ENCODE results near the gene C11orf58. TPM values are rescaled to one million over a fixed set of nuclear protein-coding genes. Genes with fewer than 3 reads are reported as not detected.

The C11orf58 gene
- total RNA-seq: 256 and 405 TPM in 2 replicates

DNA sequence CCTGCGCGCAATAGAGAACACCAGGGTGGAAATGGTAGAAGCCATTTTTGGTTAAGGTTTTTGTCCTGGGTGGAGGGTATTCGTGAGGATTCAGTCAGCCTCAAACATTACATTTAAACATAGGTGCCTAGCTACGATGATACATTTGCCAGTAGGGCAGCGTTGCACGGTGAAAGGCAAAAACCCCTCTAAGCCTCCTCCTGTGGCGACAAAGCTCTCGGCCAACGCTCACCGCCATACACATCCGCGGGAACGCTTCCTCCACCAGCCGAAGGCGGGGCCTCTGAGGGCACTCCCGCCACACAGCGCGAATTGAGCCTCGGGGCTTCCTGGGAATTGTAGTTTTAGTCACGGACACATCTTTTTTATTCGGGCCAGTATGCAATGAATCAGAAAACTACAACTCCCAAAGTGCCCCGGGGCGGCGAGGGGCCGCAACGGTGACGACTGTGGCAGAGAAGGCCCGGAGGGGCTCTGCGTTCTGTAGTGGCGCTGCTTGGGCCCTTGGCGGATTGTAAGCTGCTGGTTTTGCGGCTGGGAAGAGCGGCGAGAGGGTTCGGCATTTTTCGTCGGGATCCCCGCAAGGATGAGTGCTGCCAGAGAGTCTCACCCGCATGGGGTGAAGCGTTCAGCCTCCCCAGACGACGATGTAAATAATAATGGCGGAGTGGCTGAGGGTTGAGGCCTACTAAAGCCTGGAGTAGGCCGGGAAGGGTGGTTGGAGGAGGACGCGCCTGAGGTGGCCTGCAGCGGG is at the start of gene C11orf58:
TSS of gene C11orf58 (plus strand) at position 455 of the 754 bp plus-strand sequence. CDS start at position 587, 132 bp downstream.
- DNase-seq (ENCODE audit: low read depth): peak; percentile 94
- Histone ChIP-seq H3K36me3 (ENCODE audit: control insufficient read depth, insufficient read depth, low read length) (peaks cover 1% of the 10 kb centered on the region), H3K27me3 (ENCODE audit: control insufficient read depth, insufficient read depth, low read length) (no peaks in the 10 kb centered on the region), H3K4me3 (ENCODE audit: low read depth, low read length) (peak within 1 kb of the TSS; percentile 57)
- TF ChIP-seq, protein P1, sequence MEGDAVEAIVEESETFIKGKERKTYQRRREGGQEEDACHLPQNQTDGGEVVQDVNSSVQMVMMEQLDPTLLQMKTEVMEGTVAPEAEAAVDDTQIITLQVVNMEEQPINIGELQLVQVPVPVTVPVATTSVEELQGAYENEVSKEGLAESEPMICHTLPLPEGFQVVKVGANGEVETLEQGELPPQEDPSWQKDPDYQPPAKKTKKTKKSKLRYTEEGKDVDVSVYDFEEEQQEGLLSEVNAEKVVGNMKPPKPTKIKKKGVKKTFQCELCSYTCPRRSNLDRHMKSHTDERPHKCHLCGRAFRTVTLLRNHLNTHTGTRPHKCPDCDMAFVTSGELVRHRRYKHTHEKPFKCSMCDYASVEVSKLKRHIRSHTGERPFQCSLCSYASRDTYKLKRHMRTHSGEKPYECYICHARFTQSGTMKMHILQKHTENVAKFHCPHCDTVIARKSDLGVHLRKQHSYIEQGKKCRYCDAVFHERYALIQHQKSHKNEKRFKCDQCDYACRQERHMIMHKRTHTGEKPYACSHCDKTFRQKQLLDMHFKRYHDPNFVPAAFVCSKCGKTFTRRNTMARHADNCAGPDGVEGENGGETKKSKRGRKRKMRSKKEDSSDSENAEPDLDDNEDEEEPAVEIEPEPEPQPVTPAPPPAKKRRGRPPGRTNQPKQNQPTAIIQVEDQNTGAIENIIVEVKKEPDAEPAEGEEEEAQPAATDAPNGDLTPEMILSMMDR (IDR thresholded peaks at IDR 0.05; ENCODE audit: insufficient read depth, low read length, severe bottlenecking): no peak
- no peak for FAIRE-seq

DNA sequence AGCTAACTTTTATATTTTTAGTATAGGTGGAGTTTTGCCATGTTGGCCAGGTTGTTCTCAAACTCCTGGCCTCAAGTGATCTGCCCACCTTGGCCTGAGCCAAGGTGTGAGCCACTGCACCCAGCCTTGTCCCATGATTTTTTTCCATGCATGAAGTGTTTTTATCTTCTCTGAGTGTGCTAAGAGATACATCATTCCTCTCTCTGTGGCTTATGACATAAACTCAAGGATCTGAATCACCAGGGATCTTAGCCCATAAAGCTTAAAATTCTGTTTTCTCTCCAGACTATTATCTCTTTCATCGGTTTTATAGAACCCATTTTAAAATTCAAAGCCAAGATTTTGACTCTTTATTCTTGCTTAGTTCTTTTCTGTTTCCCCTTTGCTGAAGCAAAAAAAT is 48.4 kb upstream of the C11orf58 start:
- DNase-seq (ENCODE audit: low read depth): no peak
- Histone ChIP-seq H3K4me3 (ENCODE audit: low read depth, low read length) (no peak overlapping the region), H3K27me3 (ENCODE audit: control insufficient read depth, insufficient read depth, low read length) (no peaks in the 10 kb centered on the region), H3K36me3 (ENCODE audit: control insufficient read depth, insufficient read depth, low read length) (no peaks in the 10 kb centered on the region)
- no peak for FAIRE-seq
- TF ChIP-seq, protein P1 (IDR thresholded peaks at IDR 0.05; ENCODE audit: insufficient read depth, low read length, severe bottlenecking): no peak

DNA sequence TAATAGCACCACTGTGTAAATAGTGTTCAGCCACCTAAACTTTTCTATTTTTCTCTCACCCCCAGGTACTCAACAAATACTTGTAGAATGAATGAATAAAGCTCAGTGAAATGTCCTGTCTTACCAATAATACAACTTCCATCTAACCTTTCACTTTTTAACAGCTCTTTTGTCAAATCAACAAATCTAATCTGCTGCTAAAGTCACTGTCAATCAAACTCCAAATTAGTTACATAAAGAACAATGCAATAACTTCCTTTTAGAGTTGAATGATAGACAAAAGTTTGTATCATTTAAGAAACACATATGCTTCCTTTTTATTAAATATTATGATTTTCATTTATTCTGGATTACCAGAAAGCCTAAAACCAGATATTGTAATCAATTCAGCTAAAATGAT is 34.7 kb upstream of the C11orf58 start:
- Histone ChIP-seq H3K27me3 (ENCODE audit: control insufficient read depth, insufficient read depth, low read length) (no peaks in the 10 kb centered on the region), H3K4me3 (ENCODE audit: low read depth, low read length) (no peak overlapping the region), H3K36me3 (ENCODE audit: control insufficient read depth, insufficient read depth, low read length) (no peaks in the 10 kb centered on the region)
- no peak for DNase-seq (ENCODE audit: low read depth)
- TF ChIP-seq, protein P1 (IDR thresholded peaks at IDR 0.05; ENCODE audit: insufficient read depth, low read length, severe bottlenecking): no peak
- no peak for FAIRE-seq

DNA sequence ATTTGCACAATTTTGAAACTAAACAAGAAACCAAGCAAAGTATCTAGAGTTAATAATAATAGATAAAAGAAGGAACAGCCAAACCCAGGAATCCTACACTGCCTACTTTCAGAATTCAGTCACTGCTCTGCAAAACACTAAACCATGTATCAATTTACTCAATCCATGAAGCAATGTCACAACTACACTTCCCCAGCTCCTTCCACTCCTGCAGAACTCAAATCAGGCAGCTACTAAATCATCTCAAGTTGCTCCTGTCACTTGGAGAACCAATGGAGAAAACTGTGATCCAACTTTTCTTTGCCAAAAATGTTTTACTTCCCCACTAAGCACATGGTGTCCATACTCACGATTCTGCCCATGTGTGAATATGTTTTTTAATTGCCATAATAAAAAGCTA is 24.9 kb upstream of the C11orf58 start:
- no peak for DNase-seq (ENCODE audit: low read depth)
- no peak for FAIRE-seq
- Histone ChIP-seq H3K27me3 (ENCODE audit: control insufficient read depth, insufficient read depth, low read length) (no peaks in the 10 kb centered on the region), H3K36me3 (ENCODE audit: control insufficient read depth, insufficient read depth, low read length) (no peaks in the 10 kb centered on the region), H3K4me3 (ENCODE audit: low read depth, low read length) (no peak overlapping the region)
- TF ChIP-seq, protein P1 (IDR thresholded peaks at IDR 0.05; ENCODE audit: insufficient read depth, low read length, severe bottlenecking): no peak

DNA sequence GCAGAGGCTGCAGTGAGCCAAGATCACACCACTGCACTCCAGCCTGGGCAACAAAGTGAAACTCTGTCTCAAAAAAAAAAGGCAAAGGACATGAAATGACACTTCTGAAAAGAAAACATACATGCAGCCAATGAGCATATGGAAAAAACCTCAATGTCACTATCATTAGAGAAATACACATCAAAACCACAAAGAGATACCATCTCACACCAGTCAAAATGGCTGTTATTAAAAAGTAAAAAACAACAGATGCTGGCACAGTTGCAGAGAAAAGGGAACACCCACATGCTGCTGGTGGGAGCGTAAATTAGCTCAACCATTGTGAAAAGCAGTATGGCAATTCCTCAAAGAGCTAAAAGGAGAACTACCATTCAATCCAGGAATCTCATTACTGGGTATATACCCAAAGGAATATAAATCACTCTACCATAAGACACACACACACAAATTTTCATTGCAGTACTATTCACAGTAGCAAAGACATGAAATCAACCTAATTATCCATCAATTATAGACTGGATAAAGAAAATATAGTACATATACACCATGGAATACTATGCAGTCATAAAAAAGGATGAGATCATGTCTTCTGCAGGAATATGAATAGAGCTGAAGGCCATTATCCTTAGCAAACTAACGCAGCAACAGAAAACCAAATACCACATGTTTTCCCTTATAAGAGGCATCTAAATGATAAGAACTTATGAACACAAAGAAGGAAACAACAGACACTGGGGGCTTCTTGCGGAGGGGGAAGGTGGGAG is 15.7 kb upstream of the C11orf58 start:
- Histone ChIP-seq H3K27me3 (ENCODE audit: control insufficient read depth, insufficient read depth, low read length) (no peaks in the 10 kb centered on the region), H3K4me3 (ENCODE audit: low read depth, low read length) (no peak overlapping the region), H3K36me3 (ENCODE audit: control insufficient read depth, insufficient read depth, low read length) (no peaks in the 10 kb centered on the region)
- no peak for DNase-seq (ENCODE audit: low read depth)
- TF ChIP-seq, protein P1 (IDR thresholded peaks at IDR 0.05; ENCODE audit: insufficient read depth, low read length, severe bottlenecking): no peak
- no peak for FAIRE-seq

Data from bronchial epithelial cell (primary cell).